Measurements from ENCODE around the gene XCL2.

- TF ChIP-seq POLR2A (IDR thresholded peaks at IDR 0.05) (no peak), CTCF (IDR thresholded peaks at IDR 0.05) (no peak), EP300 (IDR thresholded peaks at IDR 0.05) (no peak), POLR2AphosphoS5 (IDR thresholded peaks at IDR 0.05) (no peak)
Measured at GRCh38 chr1:168497376-168497950, 46.3 kb downstream of the XCL2 start.

Data from sigmoid colon (tissue), 4 donors.